GM18519 (cell line): ENCODE results near the gene CEP112.

ENCODE experiments used
- ATAC-seq: cut with Tn5 transposase; IDR thresholded peaks from one replicate; pipeline ENCODE4 v1.9.1; 2021; ENCODE audit warnings: mild to moderate bottlenecking, moderate library complexity; ENCODE audit not compliant: unreplicated experiment, low FRiP score

The CEP112 gene

GRCh38 chr17:66211047-66211810 lies 19.3 kb upstream of the CEP112 start:
- no peak for ATAC-seq

DNA sequence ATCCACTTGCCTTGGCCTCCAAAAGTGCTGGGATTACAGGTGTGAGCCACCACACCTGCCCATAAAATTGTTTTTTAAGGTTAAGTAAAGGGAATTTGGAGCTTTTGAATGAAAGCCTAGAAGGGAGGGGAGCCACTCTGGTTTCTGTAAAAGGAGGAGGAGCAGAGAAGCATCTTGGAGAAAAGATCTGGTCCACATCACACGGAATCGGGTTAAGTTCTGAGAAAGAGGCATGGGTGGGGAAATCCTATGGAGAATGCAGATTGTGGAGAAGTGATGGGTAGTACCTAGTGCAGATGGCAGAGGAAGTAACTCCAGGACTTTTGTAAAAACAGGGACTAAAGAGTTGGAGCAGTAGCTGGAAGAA lies 18.3 kb upstream of the CEP112 start:
- no peak for ATAC-seq

DNA sequence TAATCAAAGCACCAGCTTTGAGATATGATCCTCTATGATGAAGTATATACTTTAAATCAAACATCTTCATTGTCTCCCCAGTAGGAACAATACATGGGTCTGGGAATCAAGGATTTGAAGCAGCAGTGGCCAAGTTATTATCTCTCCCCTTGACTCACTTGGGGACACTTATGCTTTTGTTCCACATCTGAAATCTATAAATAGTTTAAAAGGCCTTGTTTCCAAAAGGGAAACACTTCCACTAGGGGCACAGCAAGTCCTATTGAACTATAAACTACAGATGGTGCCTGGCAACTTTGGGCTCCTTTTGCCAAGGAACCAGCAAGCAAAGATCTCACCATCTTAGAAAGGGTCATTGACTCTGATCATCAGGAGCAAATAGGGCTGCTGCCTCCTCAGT lies 16.0 kb upstream of the CEP112 start:
- ATAC-seq, result no peak

DNA sequence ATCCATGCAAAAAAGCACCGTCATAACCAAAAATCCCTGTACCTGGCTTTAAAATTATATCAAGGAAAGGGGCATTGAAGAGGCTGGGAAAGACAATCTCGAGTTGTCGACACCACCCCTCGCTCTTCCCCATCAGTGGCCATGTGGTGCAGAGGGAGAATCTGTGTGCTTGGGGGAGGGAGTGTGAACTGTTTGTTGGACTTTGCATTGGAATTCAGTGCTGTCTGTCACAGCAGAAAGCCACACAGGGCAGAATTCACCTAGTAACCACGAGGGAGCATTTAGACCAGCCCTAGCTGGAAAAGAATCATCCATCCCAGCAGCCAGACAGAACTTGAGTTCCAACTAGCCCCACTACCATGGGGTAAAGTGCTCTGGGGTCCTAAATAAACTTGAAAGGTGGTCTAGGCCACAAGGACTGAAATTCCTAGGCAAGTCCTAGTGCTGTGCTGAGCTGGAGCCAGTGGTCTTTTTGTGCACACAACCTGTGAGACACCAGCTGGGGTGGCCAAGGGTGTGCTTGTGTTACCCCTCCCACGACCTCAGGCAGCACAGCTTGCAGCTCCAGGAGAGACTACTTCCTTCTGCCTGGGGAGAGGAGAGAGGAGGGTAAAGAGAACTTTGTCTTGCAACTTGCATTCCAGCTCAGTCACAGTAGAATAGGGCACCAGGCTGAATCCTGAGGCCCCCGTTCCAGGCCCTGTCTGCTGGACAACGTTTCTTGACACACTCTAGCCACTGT lies 11.5 kb upstream of the CEP112 start:
- ATAC-seq, result no peak

- no peak for ATAC-seq
Observed at GRCh38 chr17:66200685-66201092, 8.8 kb upstream of the CEP112 start.

DNA sequence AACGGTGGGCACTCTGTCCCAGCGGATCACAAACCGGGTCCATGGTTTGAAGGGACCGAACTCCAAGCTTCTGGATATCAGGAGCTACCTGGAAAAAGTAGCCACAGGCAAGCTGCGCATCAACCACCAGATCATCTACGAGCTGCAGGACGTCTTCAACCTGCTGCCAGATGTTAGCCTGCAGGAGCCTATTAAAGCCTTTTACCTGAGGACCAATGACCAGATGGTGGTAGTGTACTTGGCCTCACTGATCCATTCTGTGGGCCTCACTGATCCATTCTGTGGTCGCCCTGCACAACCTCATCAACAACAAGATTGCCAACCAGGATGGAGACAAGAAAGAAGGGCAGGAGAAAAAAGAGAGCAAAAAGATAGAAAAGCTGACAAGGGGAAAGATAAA lies 6.3 kb upstream of the CEP112 start:
- ATAC-seq, result no peak

DNA sequence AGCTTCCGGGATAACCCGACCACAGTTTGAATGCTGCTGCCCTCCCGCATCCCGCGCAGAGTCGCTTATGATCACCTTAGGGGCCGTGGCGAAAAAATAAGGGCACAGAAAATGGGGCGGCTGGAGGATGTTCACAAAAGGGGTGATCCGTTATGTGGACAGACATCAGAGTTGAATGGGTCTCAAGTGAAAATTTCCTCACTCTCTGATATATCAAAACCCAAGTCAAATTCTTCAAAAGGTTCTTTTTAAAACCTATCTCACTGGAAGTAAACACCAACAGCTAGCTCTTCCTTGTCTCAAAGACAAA lies 400 bp upstream of the CEP112 start:
- no peak for ATAC-seq

- no peak for ATAC-seq
Observed at GRCh38 chr17:66190738-66191592, 968 bp downstream of the CEP112 start.

DNA sequence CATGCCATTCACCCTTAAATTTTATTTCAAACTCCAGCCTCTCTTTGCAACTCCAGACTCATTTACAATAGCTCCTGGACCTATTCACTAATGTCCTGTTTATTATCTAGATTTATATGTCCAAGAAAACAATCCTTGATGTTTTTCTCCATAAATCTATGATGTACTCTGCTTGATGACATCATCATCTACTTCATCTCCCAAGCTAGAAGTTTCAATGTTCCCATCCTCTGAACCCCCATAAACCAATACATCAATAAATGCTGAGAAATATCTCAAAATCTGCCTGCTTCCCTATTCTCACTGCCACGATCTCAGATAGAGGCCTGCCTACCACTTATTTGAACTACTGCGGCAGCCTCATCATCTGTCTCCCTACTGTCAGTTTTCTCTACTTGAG lies 4.2 kb downstream of the CEP112 start:
- no peak for ATAC-seq

DNA sequence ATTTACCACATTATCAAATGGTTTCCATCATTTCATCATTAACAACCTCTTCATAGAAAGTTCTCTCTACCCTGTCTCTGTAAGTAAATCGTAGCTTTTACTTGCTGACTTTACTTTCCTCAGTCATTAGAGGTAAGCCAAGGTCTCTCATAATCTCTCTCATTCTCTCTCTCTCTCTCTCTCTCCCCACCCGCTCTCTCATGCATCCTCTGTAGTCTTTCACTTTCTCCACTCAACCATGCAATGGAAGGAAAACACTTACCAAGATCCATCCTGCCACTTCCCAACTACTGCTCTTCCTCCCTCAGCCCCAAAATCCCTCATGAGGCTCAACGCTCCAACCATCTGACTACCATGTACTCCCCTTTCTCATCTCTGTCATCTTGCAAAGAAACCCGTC lies 6.1 kb downstream of the CEP112 start:
- ATAC-seq, result no peak

- ATAC-seq, result no peak
Observed at GRCh38 chr17:66184392-66184791, 7.5 kb downstream of the CEP112 start.

DNA sequence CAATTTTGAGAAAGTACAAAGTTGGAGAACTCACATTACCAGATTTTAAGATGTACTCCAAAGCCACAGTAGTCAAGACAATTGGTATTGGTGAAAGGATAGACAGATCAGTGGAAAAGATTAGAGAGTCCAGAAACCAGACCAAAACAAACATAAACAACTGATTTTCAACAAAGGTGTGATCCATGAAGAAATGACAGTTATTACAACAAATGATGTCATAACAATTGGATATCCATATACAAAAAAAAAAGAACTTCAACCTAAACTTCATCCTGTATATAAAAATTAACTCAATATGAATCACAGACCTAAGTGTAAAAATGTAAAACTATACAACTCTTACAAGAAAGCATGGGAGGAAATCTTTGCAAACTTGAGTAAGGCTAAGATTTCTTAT lies 8.4 kb downstream of the CEP112 start:
- ATAC-seq, result no peak

GRCh38 chr17:66178642-66179041 lies 13.3 kb downstream of the CEP112 start:
- no peak for ATAC-seq

- no peak for ATAC-seq
Observed at GRCh38 chr17:66177048-66177447, 14.9 kb downstream of the CEP112 start.

GRCh38 chr17:66175892-66176291 lies 16.0 kb downstream of the CEP112 start:
- ATAC-seq, result no peak

- no peak for ATAC-seq
Observed at GRCh38 chr17:66172691-66173223, 19.2 kb downstream of the CEP112 start.

- no peak for ATAC-seq
Observed at GRCh38 chr17:66172144-66172543, 19.8 kb downstream of the CEP112 start.

GRCh38 chr17:66171692-66172091 lies 20.2 kb downstream of the CEP112 start:
- ATAC-seq, result no peak

- no peak for ATAC-seq
Observed at GRCh38 chr17:66171172-66171571, 20.8 kb downstream of the CEP112 start.

DNA sequence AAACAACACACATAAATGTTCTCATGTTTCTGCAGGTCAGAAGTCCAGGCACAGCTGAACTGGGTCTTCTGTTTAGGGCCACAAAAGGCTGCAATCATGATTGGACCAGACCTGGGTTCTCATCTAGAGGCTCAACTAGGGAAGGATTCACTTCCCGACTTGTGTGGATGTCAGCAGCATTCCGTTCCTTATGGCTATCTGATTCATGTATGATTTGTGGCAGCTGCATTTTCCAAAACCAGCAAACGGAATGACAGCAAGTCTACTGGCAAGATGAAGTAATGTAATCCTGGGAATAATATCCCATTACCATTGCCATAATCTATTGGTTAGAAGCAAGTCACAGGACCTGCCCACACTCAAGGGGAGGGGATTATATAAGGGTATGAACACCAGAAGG lies 22.1 kb downstream of the CEP112 start:
- no peak for ATAC-seq

- ATAC-seq, result no peak
Observed at GRCh38 chr17:66167189-66167815, 24.6 kb downstream of the CEP112 start.
